Mesenteric fat pad (tissue), 1 donor: ENCODE results near the gene HTR4. TPM values are rescaled to one million over a fixed set of nuclear protein-coding genes. Genes with fewer than 3 reads are reported as not detected.
"Not testable (repeated sequence)": the region's sequence is repeated elsewhere in the genome, so short reads cannot be mapped to it uniquely, and the experiment has no call there.

Experiments used
- DNase-seq: peaks from one replicate; pipeline ENCODE4 v3.0.0-alpha.2; 2020; ENCODE audit warnings: low spot score
- total RNA-seq: library from RNA; stranded (reverse); fragmentation: NEBNext Ultra II Directional; extraction: Animal tissue kit (Norgen Biotek cat#: 25700); gene quantifications from one replicate; pipeline ENCODE4 v1.2.1, GENCODE V29; 2021
- donor health status: DM: yes; HTN: yes; CAD: no.

Gene HTR4
- total RNA-seq, 1 donor from 2014 or later: 0.16 TPM

DNA sequence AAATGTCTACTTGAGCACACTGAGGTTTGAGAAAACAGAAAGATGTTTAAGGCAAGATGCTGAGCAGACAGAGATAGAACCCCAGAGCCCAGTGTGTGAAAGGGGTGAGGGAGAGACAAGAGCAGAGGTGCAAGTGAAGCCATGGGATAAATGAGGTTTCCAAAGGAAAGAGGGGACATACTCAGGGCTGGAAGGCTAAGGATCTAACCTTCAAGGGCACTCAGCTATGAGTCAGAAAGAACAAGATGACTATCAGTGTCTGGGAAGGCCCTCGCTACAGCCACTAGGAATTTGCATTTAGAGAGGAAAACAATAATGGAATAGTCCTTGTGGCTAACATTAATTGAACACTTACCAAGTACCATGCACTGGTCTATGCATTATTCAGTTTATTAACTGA is 113.7 kb downstream of the HTR4 start:
- DNase-seq: no peak

DNA sequence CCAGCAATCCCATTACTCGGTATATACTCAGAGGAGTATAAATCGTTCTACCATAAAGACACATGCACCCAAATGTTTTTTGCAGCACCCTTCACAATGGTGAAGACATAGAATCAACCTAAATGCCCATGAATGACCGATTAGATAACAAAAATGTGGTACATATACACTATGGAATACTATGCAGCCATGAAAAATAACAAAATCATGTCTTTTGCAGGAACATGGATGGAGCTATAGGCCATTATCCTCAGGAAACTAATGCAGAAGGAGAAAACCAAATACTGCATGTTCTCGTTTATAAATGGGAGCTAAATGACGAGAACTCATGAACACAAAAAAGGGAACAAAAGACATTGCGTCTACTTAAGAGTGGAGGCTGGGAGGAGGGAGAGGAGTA is 114.5 kb downstream of the HTR4 start:
- no peak for DNase-seq

DNA sequence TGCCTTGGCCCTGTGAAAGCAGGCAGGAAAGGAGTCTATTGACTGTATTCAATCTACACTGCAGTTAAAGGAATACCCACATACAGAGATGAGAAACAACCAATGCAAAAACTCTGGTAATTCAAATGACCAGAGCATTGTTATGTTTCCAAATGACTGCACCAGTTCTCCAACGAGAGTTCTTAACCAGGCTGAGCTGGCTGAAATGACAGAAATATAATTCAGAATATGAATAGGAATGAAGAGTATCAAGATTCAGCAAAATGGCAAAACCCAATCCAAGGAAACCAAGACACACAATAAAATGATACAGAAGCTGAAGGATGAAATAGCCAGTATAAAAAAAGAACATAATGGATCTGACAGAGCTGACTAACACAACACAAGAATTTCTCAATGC is 119.1 kb downstream of the HTR4 start:
- DNase-seq: no peak

DNA sequence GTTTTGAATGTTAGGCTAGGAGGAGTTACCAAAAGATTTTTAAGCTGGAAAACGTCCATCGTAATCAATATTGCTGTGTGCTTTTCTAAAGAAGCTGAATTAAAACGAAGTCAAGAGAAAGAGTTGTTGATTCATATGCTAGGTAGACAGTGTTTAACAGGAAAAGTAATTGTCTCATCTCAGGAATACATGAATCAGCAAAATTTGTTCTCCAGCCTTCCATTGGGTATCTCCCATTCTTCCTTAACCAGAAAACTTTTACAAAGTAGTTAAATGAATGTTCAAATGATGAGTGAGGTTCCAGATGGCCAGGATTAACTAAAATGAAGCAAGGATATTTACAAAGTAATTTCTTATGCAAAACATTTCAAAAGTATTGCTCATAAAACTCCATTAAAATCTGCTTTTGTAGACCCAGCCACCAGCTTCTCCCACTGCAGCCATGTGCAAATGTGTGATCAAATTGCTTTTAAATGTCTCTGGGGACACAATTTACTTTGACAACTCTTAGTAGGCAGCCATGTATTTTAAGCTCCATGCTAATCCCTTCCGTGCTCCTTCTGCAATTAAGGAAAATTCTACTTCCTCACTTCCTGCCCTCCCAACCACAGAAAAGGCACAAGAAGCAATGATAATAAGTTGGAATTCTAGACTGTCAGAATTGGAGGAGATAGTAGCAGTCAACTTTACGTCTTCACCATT is 121.2 kb downstream of the HTR4 start:
- no peak for DNase-seq

DNA sequence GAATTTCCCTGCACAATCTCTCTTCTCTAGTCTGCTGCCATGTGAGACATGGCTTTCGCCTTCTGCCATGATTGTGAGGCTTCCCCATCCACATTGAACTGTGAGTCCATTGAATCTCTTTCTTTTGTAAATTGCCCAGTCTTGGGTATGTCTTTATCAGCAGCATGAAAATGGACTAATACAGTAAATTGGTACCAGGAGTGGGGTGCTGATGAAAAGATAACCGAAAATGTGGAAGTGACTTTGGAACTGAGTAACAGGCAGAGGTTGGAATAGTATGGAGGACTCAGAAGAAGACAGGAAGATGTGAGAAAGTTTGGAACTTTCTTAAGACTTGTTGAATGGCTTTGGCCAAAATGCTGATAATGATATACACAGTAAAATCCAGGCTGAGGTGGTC is 124.9 kb downstream of the HTR4 start:
- DNase-seq: not testable (repeated sequence)

DNA sequence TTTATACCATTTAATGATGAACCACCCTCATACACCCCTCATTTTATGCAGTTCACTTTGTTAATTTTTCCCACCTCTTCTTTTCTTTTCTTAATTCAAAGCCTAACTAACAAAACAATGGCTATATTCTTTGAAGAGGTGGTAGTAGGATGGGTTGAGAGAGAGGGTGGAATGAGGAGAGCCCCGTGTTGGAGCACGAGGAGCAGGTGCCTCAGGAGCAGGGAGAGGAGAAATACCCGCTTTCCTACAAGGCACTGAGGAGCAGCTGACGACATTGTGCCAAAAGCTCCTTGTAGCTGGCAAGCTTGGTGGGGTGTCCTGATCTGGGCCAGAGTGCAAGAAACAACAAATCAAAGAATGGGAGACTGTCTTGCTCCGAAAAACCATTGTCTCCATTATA is 129.6 kb downstream of the HTR4 start:
- no peak for DNase-seq

DNA sequence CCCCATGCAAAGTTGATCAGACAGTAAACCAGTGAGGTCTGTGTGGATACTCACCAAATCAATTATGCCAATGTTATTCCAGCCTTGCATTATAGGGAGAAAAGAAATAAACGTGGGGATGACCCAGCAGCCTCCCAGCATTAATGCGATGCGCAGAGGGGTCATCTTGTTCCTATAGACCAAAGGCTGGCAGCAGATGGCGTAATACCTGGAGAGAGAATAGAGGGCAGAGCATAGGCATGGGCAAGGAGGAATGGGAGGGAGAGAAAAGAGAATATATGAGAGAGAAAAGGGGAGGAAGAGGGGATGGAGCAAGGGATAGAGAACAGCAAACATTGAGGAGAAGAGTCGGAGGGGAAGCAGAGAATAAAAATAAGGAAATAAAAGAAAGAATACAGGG is 131.2 kb downstream of the HTR4 start:
- no peak for DNase-seq

DNA sequence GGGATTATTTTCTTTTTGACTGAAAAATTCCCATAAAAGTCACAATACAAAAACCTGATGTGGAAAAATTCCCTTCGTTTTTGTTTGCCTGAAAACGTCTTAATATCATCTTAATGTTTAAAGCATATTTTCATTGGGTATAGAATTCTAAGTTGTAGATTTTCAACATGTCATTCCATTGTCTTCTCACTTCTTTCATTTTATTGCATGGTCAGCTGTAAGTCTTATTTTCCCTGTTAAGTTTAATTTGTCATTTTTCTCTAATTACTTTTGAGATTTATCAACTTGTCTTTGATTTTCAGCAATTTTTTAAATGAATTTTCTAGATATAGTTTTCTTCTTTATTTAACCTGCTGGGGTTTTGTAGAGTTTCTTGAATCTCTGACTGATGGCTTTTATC is 138.9 kb downstream of the HTR4 start:
- no peak for DNase-seq

DNA sequence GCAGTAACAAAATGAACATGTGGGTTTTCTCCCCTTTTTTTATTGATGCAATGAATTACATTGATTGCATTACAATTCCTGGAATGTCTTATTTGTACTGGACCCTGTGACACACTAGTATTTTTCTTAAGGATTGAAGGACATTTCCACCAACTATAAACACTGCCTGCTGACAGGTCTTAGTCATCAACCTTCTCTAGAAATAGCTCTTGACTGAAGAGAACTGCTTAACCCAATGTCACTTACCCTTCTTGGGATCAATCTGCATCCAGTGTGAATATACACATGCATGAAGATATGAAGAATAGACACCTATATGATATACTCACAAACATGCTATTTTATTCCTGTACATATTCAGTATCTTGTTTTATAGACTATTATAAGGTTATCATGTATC is 140.0 kb downstream of the HTR4 start:
- DNase-seq: no peak

DNA sequence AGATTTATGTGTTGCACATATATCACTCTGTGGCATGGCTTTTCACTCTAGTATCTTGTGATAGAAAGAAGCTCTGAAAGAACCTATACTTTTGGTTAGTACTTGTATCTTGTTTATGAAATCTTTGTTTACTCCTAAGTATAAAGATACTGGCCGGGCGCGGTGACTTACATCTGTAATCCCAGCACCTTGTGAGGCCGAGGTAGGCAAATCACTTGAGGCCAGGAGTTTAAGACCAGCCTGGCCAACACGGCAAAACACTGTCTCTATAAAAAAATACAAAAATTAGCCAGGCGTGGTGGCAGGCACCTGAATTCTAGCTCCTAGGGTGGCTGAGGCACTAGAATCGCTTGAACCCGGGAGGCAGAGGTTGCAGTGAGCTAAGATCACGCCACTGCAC is 141.8 kb downstream of the HTR4 start:
- DNase-seq: no peak

DNA sequence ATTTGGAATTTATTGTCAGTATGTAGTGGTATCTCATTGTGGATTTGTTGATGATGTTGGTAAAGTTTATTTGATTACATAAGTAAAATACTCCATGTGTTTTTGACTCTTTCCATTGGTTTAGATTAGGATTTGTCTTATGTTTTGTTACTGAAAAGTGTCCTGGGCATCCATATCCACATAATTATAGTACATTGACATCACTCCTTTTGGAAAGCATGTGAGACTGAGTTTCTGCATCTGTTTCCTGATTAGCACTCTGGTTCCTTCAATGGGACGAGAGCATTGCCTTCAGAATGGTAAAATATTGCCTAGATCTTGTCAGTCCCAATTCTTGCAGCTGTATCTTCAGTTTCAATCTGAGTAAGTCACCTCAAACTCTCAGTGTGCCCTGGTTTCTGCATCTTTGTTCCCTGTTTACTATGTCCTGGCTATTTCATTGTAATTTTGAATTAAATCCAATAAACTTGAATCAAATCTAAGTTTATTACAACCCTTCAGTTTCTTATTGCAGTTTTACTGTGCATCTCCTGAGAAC is 142.4 kb downstream of the HTR4 start:
- DNase-seq: no peak

DNA sequence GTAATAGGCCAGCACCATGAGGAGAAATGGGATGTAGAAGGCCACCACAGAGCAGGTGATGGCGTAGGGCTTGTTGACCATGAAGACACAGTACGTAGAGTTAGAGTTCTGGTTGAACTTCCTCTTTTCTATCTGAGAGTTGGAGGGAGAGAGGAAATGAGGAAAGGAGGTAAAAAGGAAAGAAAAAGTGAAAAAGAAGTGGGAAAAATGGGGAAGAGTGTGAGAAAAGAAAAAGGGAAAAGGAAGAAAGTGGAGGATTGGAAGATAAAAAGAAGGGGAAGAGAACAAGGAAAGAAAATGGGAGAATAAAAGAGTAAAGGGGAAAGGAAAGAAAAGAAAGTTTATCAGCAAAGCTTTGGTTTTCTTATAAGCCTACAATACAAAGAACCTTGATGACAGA is 144.4 kb downstream of the HTR4 start:
- no peak for DNase-seq

DNA sequence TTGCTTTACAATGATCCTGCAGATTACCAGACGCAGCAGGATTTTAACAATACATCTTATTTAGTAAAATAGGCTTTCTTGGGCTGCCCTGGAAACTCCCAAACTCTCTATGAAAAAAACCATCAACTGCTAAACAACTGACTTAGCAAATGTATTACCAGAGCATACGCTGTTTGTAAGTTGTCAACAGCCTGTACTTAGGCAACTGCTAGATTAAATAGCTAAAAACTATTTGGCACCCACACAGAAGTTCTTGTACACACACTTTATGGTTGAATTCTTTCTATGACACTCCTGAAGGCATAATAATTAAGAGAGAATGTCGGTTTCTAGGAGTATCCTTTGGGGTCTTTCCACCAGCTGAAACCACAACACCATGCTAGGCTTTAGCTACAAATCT is 146.7 kb downstream of the HTR4 start:
- no peak for DNase-seq

DNA sequence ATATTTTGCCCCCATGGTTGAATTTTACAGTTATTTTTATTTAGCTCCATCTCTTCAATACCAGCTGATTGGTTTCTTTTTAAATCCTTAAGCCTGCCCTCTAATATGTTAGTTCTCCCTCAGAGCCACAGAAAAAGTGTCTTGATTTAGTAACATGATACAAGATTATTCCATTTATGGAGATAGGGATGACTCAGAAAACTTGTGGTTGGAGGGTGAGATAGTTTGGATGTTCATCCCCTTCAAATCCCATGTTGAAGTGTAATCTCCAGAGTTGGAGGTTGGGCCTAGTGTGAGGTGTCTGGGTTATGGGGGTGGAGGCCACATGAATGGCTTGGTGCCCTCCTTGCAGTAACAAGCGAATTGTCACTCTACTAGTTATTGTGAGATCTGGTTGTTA is 154.9 kb downstream of the HTR4 start:
- DNase-seq: no peak

DNA sequence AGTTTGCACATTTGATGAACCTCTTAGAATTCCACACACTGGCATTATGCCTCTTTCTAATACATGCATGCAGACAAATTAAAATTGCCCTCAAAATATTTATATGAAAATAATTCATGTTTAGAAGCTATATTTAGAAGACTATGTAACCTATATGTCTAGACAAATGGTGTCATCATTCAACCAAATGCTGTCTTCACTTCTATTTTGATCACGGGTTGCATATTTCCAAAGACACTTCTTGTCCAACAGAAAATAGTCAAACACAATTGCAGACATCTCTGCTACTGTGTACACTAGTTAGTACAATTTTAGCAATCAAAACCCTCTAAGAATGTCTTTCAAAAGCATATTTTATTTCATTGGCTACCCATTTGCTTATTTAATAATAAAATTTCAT is 156.6 kb downstream of the HTR4 start:
- no peak for DNase-seq

DNA sequence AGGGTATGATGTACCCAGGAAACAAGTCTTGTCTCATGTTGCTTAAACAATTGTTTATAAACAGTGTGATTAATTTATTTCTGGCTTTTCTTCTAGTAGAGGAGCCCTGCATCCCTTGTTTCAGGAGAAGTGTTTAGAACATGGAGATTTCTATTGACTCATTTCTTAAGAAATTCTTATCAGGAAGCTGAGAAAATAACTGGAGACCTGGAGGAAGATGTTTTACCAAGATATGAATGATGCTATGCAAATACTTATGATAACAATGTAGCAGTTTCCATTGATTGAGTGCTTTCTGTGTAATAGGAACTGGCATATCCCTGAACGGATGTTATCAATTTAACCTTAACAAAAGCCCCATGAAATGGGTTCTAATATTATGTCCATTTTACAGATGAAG is 162.0 kb downstream of the HTR4 start:
- DNase-seq: no peak

DNA sequence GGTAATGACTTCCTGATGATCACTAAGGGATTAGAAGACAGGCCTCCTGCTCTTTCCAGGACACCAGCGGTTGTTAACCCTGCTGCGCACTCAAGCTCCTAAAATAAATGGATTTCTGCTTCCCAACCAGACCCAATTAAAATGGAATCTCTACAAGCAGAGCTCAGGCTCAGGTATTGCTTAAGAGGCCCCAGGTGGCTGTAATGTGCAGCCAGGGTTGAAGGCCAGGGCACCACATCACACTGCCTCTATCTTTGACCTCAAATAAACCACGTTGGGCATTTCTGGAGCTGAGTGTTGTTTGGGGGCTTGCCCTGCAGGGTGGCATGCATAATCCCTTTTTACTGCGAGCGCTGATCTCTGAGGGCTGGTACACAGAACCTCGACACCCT is 162.5 kb downstream of the HTR4 start:
- no peak for DNase-seq

DNA sequence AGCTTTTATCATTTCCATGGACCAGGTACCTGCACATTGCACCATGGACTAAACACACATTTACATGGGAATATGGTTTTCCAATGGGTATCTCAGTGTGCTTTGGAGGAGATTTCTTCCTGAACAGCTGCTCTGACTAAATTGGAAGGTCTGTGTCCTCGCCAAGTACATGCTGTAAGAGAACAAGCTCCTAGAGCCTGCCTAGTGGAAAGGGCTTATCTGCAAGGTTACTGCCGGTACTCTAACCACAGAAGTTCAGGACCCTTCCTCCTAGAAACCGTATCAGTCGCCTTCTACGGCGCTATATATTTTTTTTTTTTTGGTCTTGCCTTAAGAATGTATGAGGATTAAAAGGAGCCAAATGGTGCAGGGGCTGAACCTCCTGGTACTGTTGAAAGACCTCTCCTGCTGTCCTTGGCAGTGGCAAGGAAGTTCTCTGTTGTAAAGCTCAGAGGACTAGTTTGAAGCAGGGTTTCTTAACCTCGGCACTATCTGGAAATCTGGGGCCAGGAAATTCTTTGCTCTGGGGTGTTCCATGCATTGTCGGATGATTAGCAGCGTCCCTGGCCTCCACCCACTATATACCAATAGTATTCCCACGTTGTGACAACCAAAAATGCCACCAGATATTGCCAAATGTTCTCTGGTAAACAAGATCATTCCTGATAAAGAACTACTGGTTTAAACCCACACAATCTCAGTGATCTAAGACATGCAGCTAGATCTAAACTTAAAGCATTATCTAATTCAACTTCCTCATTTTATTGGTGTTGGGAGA is 163.1 kb downstream of the HTR4 start:
- no peak for DNase-seq

DNA sequence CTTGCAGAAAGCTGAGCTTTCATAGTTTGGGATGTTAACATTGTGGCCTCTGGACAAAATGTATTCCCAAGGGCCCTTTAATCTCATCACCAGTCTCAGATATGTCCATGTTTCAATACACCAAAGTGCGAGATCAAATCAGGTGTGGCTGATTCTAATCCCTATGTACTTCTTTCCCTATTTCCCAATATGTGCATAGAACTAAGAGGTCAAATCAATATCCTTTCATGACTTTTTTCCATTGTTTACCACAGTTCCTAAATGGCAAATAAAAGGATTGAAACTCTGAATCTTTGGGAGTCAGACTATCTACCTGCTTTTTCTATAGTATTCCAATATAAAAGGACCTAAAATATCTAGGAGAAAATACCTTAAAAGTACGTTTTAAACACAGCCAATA is 165.6 kb downstream of the HTR4 start:
- DNase-seq: no peak

DNA sequence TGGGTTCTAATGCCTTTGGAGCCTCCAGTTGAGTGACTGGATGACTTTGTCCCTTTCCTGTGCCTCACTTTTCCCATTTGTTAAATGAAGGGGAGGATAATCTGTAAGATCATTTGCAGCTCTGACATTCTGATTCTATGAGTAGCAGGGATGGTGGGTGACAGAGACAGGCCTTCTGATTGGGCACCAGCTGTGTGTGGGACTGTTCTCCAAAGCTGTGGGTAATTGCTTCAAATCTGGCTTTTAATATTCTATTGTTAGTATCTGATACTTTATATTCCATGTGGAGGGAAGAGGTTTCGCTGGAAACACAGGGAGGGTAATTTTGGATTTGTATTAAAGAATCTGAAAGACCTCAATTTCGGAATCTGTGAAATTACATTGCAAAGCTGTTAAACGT is 167.9 kb downstream of the HTR4 start:
- DNase-seq: no peak

DNA sequence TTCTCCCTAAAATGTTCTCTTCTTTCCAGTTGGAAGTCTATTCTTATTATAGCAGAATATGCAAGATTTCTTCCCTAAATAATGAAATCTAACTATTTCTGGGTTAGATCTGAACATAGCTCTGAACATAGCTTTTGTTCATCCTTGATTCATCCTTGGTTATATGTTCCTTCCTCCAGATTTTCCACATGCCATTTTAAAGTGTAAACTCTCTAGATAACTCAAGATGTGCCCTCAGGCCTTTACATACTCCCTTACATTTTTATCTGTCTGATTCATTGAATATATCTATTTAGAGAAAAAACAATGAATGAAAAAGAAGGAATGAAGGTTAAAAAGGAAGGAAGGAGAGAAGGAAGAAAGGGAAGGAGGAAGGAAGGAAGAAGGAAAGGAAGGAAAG is 169.7 kb downstream of the HTR4 start:
- no peak for DNase-seq

DNA sequence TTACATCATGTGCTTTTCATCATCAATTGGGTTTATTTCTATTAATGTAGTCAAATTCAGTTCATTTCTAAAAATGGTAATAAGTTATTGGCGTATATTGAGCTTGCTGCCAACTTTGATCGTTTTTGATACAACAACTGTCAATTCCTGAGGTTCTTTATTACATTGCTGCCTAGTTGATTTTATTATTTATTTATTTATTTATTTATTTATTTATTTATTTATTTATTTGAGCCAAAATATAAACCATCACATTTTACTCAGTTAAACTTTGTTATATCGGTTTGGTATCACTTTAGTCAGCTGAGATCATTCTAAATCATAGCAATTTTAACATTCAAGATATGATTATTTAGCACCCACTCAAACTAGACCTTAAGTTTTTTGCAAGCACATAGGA is 170.6 kb downstream of the HTR4 start:
- DNase-seq: no peak
